ENCODE results near the gene GTF2H1.

- TF ChIP-seq SCRT1 (tag by site-specific recombination; IDR thresholded peaks at IDR 0.05; ENCODE audit: borderline replicate concordance): no peak
- TF ChIP-seq ZSCAN16 (tag by site-specific recombination; IDR thresholded peaks at IDR 0.05): no peak
- TF ChIP-seq ZNF280D (tag by site-specific recombination; IDR thresholded peaks at IDR 0.05): no peak
- TF ChIP-seq CTCF (tag by site-specific recombination; IDR thresholded peaks at IDR 0.05): no peak
- TF ChIP-seq ZNF133 (tag by site-specific recombination; IDR thresholded peaks at IDR 0.05): no peak
- TF ChIP-seq ZNF366 (tag by site-specific recombination; conservative IDR thresholded peaks at IDR 0.05): no peak
- TF ChIP-seq ZNF843 (tag by site-specific recombination; IDR thresholded peaks at IDR 0.05): no peak
- TF ChIP-seq ZNF530 (tag by site-specific recombination; IDR thresholded peaks at IDR 0.05; ENCODE audit: low read depth): no peak
- no peak for TF ChIP-seq ZNF311 (tag by site-specific recombination; IDR thresholded peaks at IDR 0.05; ENCODE audit: borderline replicate concordance)
- TF ChIP-seq ATF2 (tag by site-specific recombination; IDR thresholded peaks at IDR 0.05; ENCODE audit: low read depth): no peak
These were observed 11.5 kb upstream of the GTF2H1 start for GRCh38 chr11:18310800-18311340.

Data from HEK293 (cell line).